H1 (cell line): ENCODE data around the gene TJP3. TPM values are rescaled to one million over a fixed set of nuclear protein-coding genes. Genes with fewer than 3 reads are reported as not detected.

ENCODE experiments used
- CTBP2 ChIP-seq: IDR thresholded peaks from 2 replicates; pipeline ENCODE4 v1.7.0; 2011; ENCODE audit warnings: borderline replicate concordance, mild to moderate bottlenecking, moderate library complexity, mixed read lengths, low read length; ENCODE audit not compliant: insufficient read depth, insufficient read length
- FOSL1 ChIP-seq: IDR thresholded peaks from 2 replicates; pipeline ENCODE4 v1.6.1; 2011; ENCODE audit warnings: mild to moderate bottlenecking, low read depth, low read length, moderate library complexity; ENCODE audit not compliant: insufficient read depth
- HDAC2 ChIP-seq, 2 experiments: fragments of 300-600 bp in 1 of 2; sonication (generic) in 1 of 2; IDR thresholded peaks; 2 replicates each; pipeline ENCODE4 v1.6.1; 2011 to 2012; ENCODE audit warnings: low read depth in 2 of 2, low read length in 2 of 2, mild to moderate bottlenecking in 2 of 2, moderate library complexity in 2 of 2, borderline replicate concordance in 1 of 2, inconsistent platforms in 1 of 2
- MAFK ChIP-seq: IDR thresholded peaks from 2 replicates; pipeline ENCODE4 v1.6.1; 2012; ENCODE audit warnings: low read depth, mild to moderate bottlenecking, improper control_type of control experiment, low read length
- RFX5 ChIP-seq: IDR thresholded peaks from 2 replicates; pipeline ENCODE4 v1.6.1; 2011; ENCODE audit warnings: low read depth, low read length, improper control_type of control experiment, borderline replicate concordance
- SIX5 ChIP-seq: IDR thresholded peaks from 2 replicates; pipeline ENCODE4 v1.6.1; 2011; ENCODE audit warnings: mild to moderate bottlenecking, low read depth, low read length
- polyA plus RNA-seq, 7 experiments: library from polyadenylated mRNA; depleted of rRNA in 3 of 7; stranded (reverse) in 5 of 7; unstranded in 2 of 7; fragments of >200 nt in 5 of 7; fragments of 200-250 nt in 2 of 7; gene quantifications; 1 replicate in 5 of 7; 2 replicates in 1 of 7; 4 replicates in 1 of 7; pipeline versions ENCODE4 v1.2.1 to v1.2.3, GENCODE V29; 2011 to 2013; ENCODE audit warnings: missing spikeins in 2 of 7, mixed read lengths in 2 of 7
- total RNA-seq: library from RNA; stranded (reverse); fragmentation: NEBNext Ultra II Directional; extraction: Animal tissue kit (Norgen Biotek cat#: 25700); gene quantifications from 2 replicates; pipeline ENCODE4 v1.2.1, GENCODE V29; 2021

TJP3 gene
- total and polyA plus RNA-seq, 2 of the 8 experiments (the other 6 are each of a cell fraction or from before 2014, with no cell fraction given): 17.1 to 26.1 TPM

DNA sequence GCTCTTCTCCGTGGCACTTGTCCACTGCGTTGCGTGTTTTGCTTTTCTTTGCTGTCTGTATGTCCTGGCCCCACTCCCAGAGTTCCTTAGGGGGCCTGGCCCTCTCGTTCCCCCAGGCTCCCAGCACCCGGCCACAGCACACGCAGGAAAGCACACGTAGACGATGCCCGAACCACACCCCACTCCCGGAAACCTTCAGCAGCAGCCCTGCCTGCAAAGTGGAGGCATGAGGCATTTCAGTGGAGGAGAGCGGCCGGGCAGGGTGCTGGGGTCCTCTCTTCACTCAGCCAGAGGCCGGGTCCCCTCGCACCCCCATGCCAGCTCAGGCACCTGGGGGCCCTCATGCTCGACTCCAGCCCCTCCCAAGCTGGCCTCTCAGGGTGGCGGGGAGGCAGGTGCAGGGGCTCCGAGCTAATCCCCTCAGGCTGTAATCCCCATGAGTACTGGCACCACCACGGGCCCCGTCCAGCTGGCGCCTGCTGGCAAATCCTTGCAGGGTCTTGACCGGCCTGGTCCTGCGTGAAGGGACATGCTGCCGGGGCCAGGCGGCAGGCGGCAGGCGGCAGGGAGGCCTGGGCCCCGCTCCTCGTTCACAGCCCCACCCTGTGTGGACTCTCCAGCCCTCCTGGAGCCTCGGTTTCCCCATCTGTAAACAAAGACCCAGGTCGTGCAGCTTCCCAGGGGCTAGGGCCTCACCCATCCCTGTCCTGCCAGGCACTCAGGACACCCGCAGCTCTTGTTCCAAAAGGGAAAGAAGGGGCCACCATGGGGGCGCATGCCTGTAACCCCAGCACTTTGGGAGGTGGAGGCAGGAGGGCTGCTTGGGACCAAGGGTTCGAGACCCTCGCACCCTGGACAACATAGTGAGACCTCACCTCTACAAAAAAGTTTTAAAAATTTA, 14.9 kb upstream of the TJP3 start (continued):
- TF ChIP-seq CTBP2 (no peak), SIX5 (no peak), RFX5 (no peak), HDAC2 (IDR thresholded peaks at IDR 0.05; ENCODE audit: borderline replicate concordance in 1 of 2, low read depth in 2 of 2, low read length in 2 of 2) (no peak), FOSL1 (no peak), MAFK (no peak)
